Measurements from ENCODE around the gene IL7R.
"Not testable (repeated sequence)": the region's sequence is repeated elsewhere in the genome, so short reads cannot be mapped to it uniquely, and the experiment has no call there.

Gene IL7R

GRCh38 chr5:35838370-35839042 is 18.2 kb upstream of the IL7R start:
- no peak overlapping the region for H3K4me3 ChIP-seq (ENCODE audit: low read depth, low read length)
- TF ChIP-seq CTCF (IDR thresholded peaks at IDR 0.05; ENCODE audit: borderline replicate concordance, insufficient read depth, low read depth, low read length), result no peak

GRCh38 chr5:35842856-35843255 is 13.8 kb upstream of the IL7R start:
- no peak for TF ChIP-seq CTCF (IDR thresholded peaks at IDR 0.05; ENCODE audit: borderline replicate concordance, insufficient read depth, low read depth, low read length)

GRCh38 chr5:35845508-35845907 is 11.2 kb upstream of the IL7R start:
- H3K4me3 ChIP-seq (ENCODE audit: low read depth, low read length), result not testable (repeated sequence)

More at GRCh38 chr5:35842856-35843255, 13.8 kb upstream of the IL7R start:
- no peak overlapping the region for H3K4me3 ChIP-seq (ENCODE audit: low read depth, low read length)

GRCh38 chr5:35847491-35847890 is 9.2 kb upstream of the IL7R start:
- H3K4me3 ChIP-seq (ENCODE audit: low read depth, low read length), result no peak overlapping the region
- no peak for TF ChIP-seq CTCF (IDR thresholded peaks at IDR 0.05; ENCODE audit: borderline replicate concordance, insufficient read depth, low read depth, low read length)

GRCh38 chr5:35847961-35848360 is 8.7 kb upstream of the IL7R start:
- TF ChIP-seq CTCF (IDR thresholded peaks at IDR 0.05; ENCODE audit: borderline replicate concordance, insufficient read depth, low read depth, low read length), result no peak
- H3K4me3 ChIP-seq (ENCODE audit: low read depth, low read length), result no peak overlapping the region

GRCh38 chr5:35849860-35850259 is 6.8 kb upstream of the IL7R start:
- TF ChIP-seq CTCF (IDR thresholded peaks at IDR 0.05; ENCODE audit: borderline replicate concordance, insufficient read depth, low read depth, low read length), result no peak
- no peak overlapping the region for H3K4me3 ChIP-seq (ENCODE audit: low read depth, low read length)

- H3K4me3 ChIP-seq (ENCODE audit: low read depth, low read length), result no peak overlapping the region
- no peak for TF ChIP-seq CTCF (IDR thresholded peaks at IDR 0.05; ENCODE audit: borderline replicate concordance, insufficient read depth, low read depth, low read length)
Observed at GRCh38 chr5:35850967-35851680, 5.6 kb upstream of the IL7R start.
